Transverse colon (tissue), 4 donors: Measurements from ENCODE around the gene MAP4. TPM values are rescaled to one million over a fixed set of nuclear protein-coding genes. Genes with fewer than 3 reads are reported as not detected.

Source experiments
- DNase-seq: peaks from one replicate; pipeline ENCODE4 v3.0.0-alpha.2; 2019
- H3K27ac ChIP-seq, 4 donors: fragments of 200-600 bp; sonication (generic); 2 replicates each; pipeline ENCODE4 v1.5.1; 2016 to 2018; ENCODE audit warnings: inconsistent platforms in 4 of 4
- H3K27me3 ChIP-seq: fragments of 200-600 bp; sonication (generic); 2 replicates; pipeline ENCODE4 v1.5.1; 2017; ENCODE audit warnings: inconsistent platforms
- H3K36me3 ChIP-seq, 4 donors: fragments of 200-600 bp; sonication (generic); 2 replicates each; pipeline ENCODE4 v1.5.1; 2017 to 2019; ENCODE audit warnings: inconsistent platforms in 4 of 4
- H3K4me1 ChIP-seq, 4 donors: fragments of 200-600 bp; sonication (generic); 2 replicates each; pipeline ENCODE4 v1.5.1; 2017 to 2020; ENCODE audit warnings: inconsistent platforms in 4 of 4
- H3K4me3 ChIP-seq, 4 donors: fragments of 200-600 bp; sonication (generic); 1 replicate in 1 of 4; 2 replicates in 3 of 4; pipeline versions ENCODE4 v1.5.1 to v1.6.1; 2017 to 2019; ENCODE audit warnings: inconsistent platforms in 4 of 4
- H3K9me3 ChIP-seq, 2 donors: fragments of 200-600 bp; sonication (generic); 2 replicates each; pipeline ENCODE4 v1.5.1; 2017 to 2019; ENCODE audit warnings: inconsistent platforms in 2 of 2
- CTCF ChIP-seq, 5 experiments: fragments of 200-600 bp in 3 of 5; fragments of 450-650 bp in 2 of 5; sonication (generic) in 3 of 5; IDR thresholded peaks; 1 replicate in 2 of 5; 2 replicates in 3 of 5; pipeline ENCODE4 v1.5.1; 2016 to 2017; ENCODE audit warnings: antibody characterized with exemption in 5 of 5, inconsistent platforms in 3 of 5, mild to moderate bottlenecking in 2 of 5, moderate library complexity in 1 of 5
- EP300 ChIP-seq: sonication (generic); formaldehyde crosslinking; IDR thresholded peaks from one replicate; pipeline ENCODE4 v1.6.1; 2017; ENCODE audit warnings: antibody characterized with exemption, low read depth
- POLR2A ChIP-seq: fragments of 450-650 bp; IDR thresholded peaks from one replicate; pipeline ENCODE4 v1.6.1; 2016; ENCODE audit warnings: antibody characterized with exemption, mild to moderate bottlenecking, moderate library complexity
- POLR2AphosphoS5 ChIP-seq, 3 donors: sonication (generic); formaldehyde crosslinking; IDR thresholded peaks; one replicate each; pipeline ENCODE4 v1.6.1; 2016; ENCODE audit warnings: antibody characterized with exemption in 3 of 3
- WGBS, 2 donors: methylation state at CpG; one replicate each; pipeline ENCODE4 v1.1.5; 2018; ENCODE audit warnings: low coverage in 1 of 2; 5-methylcytosine and 5-hydroxymethylcytosine counted together
- in situ Hi-C, 4 donors: fragments of 200-750 bp; cut with MboI; loops; one replicate each; pipeline versions ENCODE4 v1.15.0 to v1.15.1; 2017; ENCODE audit warnings: low sequenced_read_pairs in 3 of 4, low pct_ligation_motif_present in 1 of 4, low pct_unique_long_range_greater_than_20kb in 1 of 4
- intact Hi-C: fragments of 100-400 bp; cut with DNase I; formaldehyde crosslinking; loops from one replicate; pipeline ENCODE4 v1.15.1; 2023; ENCODE audit warnings: low total_unique reads
- total RNA-seq, 4 donors: library from RNA; depleted of rRNA; stranded (reverse); fragments of >200 nt; gene quantifications; one replicate each; pipeline ENCODE4 v1.1.0, GENCODE V29; 2016

Gene MAP4
- total RNA-seq, 4 donors from 2014 or later = 68.8 to 148 (median 82.9) TPM

GRCh38 chr3:47852604-47853602 is 163.3 kb downstream of the MAP4 start:
- DNase-seq = no peak
- Histone ChIP-seq H3K4me1 (no peaks in the 10 kb centered on the region), H3K9me3 (no peaks in the 10 kb centered on the region), H3K36me3 (peaks cover 0 to 36% (median 17%) of the 10 kb centered on the region in 4 donors), H3K27me3 (no peaks in the 10 kb centered on the region), H3K4me3 (no peak overlapping the region), H3K27ac (no peak overlapping the region)
- in situ Hi-C loops (no loop called here), intact Hi-C loops (loop anchor here (1.0 kb wide), 1 partner anchor 22 kb away; no protein-coding TSS in a partner anchor)
- WGBS, 2 donors = 80 to 86% methylated on average over 15 to 36 of the region's 36 CpGs
- TF ChIP-seq POLR2AphosphoS5 (IDR thresholded peaks at IDR 0.05) (no peak), CTCF (IDR thresholded peaks at IDR 0.05) (no peak), POLR2A (no peak), EP300 (no peak)

- in situ Hi-C loops = no loop called here
- DNase-seq = no peak
- no peaks in the 10 kb centered on the region for H3K27me3 ChIP-seq
- no peaks in the 10 kb centered on the region for H3K4me1 ChIP-seq
- TF ChIP-seq CTCF (IDR thresholded peaks at IDR 0.05) (no peak), POLR2AphosphoS5 (IDR thresholded peaks at IDR 0.05) (no peak), POLR2A (no peak), EP300 (no peak)
- WGBS, 2 donors = 73 to 94% methylated on average over 6 to 12 of the region's 12 CpGs
- H3K36me3 ChIP-seq = peaks cover 0 to 39% (median 19%) of the 10 kb centered on the region in 4 donors
- no peaks in the 10 kb centered on the region for H3K9me3 ChIP-seq
- H3K27ac ChIP-seq = no peak overlapping the region
- H3K4me3 ChIP-seq = no peak overlapping the region
- intact Hi-C loops = loop anchor here (1.0 kb wide), 1 partner anchor 23 kb away; no protein-coding TSS in a partner anchor
Measured at GRCh38 chr3:47851888-47852603, 164.2 kb downstream of the MAP4 start.

GRCh38 chr3:47850564-47851410 is 165.4 kb downstream of the MAP4 start:
- H3K9me3 ChIP-seq = no peaks in the 10 kb centered on the region
- DNase-seq = no peak
- H3K4me3 ChIP-seq = no peak overlapping the region
- no peak overlapping the region for H3K27ac ChIP-seq
- H3K4me1 ChIP-seq = no peaks in the 10 kb centered on the region
- H3K36me3 ChIP-seq = peaks cover 0 to 46% (median 22%) of the 10 kb centered on the region in 4 donors
- H3K27me3 ChIP-seq = no peaks in the 10 kb centered on the region
- in situ Hi-C loops (no loop called here), intact Hi-C loops (no loop called here)
- WGBS, 2 donors = 69 to 100% methylated on average over 1 to 14 of the region's 14 CpGs
- TF ChIP-seq CTCF (IDR thresholded peaks at IDR 0.05) (no peak), POLR2A (no peak), EP300 (no peak), POLR2AphosphoS5 (IDR thresholded peaks at IDR 0.05) (no peak)
